HL-60 (cell line): Measurements from ENCODE around the gene CTSL.

Source experiments
- DNase-seq, 2 experiments: peaks; one replicate each; pipeline ENCODE4 v3.0.0-alpha.2; 2010 to 2020; ENCODE audit warnings: low read depth in 1 of 2, low spot score in 1 of 2
- H3K27ac ChIP-seq: fragments of 250-450 bp; sonication (Bioruptor Pico); replicated peaks from 2 replicates; pipeline ENCODE4 v1.5.1; 2020; ENCODE audit warnings: mild to moderate bottlenecking, moderate library complexity
- H3K27me3 ChIP-seq: fragments of 250-450 bp; sonication (Bioruptor Pico); 2 replicates; pipeline ENCODE4 v1.5.1; 2021; ENCODE audit warnings: mild to moderate bottlenecking, moderate library complexity; ENCODE audit not compliant: insufficient read depth, poor library complexity, severe bottlenecking
- H3K4me3 ChIP-seq: replicated peaks from 2 replicates; pipeline ENCODE4 v1.5.1; 2011; ENCODE audit warnings: mild to moderate bottlenecking, control low read depth, low read length; ENCODE audit not compliant: insufficient read depth
- CTCF ChIP-seq: IDR thresholded peaks from one replicate; pipeline ENCODE4 v1.5.1; 2011; ENCODE audit warnings: low read length, control low read depth, inconsistent platforms; ENCODE audit not compliant: insufficient read depth
- GABPA ChIP-seq: IDR thresholded peaks from 2 replicates; pipeline ENCODE4 v1.6.1; 2012; ENCODE audit warnings: low read depth
- POLR2AphosphoS5 ChIP-seq: IDR thresholded peaks from 2 replicates; pipeline ENCODE4 v1.6.1; 2012; ENCODE audit warnings: low read depth
- SPI1 ChIP-seq: IDR thresholded peaks from 2 replicates; pipeline ENCODE4 v1.6.1; 2012; ENCODE audit warnings: low read depth, mild to moderate bottlenecking, borderline replicate concordance
- TF ChIP-seq, protein P1 (sequence below): IDR thresholded peaks from 2 replicates; pipeline ENCODE4 v1.6.1; 2012; ENCODE audit warnings: low read depth; ENCODE audit not compliant: insufficient replicate concordance

Gene CTSL

GRCh38 chr9:87714819-87715218 is 11.1 kb upstream of the CTSL start:
- Histone ChIP-seq H3K4me3 (no peak overlapping the region), H3K27ac (no peak overlapping the region), H3K27me3 (no peaks in the 10 kb centered on the region)
- DNase-seq: peak; percentile 39 to 49
- no peak for TF ChIP-seq GABPA
- TF ChIP-seq, protein P1, sequence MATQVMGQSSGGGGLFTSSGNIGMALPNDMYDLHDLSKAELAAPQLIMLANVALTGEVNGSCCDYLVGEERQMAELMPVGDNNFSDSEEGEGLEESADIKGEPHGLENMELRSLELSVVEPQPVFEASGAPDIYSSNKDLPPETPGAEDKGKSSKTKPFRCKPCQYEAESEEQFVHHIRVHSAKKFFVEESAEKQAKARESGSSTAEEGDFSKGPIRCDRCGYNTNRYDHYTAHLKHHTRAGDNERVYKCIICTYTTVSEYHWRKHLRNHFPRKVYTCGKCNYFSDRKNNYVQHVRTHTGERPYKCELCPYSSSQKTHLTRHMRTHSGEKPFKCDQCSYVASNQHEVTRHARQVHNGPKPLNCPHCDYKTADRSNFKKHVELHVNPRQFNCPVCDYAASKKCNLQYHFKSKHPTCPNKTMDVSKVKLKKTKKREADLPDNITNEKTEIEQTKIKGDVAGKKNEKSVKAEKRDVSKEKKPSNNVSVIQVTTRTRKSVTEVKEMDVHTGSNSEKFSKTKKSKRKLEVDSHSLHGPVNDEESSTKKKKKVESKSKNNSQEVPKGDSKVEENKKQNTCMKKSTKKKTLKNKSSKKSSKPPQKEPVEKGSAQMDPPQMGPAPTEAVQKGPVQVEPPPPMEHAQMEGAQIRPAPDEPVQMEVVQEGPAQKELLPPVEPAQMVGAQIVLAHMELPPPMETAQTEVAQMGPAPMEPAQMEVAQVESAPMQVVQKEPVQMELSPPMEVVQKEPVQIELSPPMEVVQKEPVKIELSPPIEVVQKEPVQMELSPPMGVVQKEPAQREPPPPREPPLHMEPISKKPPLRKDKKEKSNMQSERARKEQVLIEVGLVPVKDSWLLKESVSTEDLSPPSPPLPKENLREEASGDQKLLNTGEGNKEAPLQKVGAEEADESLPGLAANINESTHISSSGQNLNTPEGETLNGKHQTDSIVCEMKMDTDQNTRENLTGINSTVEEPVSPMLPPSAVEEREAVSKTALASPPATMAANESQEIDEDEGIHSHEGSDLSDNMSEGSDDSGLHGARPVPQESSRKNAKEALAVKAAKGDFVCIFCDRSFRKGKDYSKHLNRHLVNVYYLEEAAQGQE: no peak
- TF ChIP-seq POLR2AphosphoS5: no peak
- TF ChIP-seq SPI1: no peak
- TF ChIP-seq CTCF: no peak

DNA sequence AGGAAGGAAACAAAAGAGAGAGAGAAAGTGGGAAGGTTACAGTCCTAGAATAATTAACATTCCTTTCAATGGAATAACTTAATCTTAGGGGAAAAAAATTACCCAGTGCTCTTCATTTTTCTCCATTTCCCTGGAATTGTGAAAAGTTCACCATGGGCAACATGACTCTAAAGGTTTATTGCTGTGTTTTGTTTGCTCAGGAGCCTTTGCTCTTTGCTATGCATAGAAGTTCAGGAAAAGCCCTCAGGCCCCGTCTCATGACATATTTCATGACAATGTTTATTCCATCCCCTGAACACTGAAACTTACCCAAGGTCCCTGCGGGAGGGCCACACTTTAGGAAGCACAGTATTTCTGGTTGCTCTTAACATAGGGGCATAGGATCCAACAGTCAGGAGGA is 9.8 kb upstream of the CTSL start:
- no peak for TF ChIP-seq CTCF
- TF ChIP-seq SPI1: no peak
- TF ChIP-seq GABPA: no peak
- TF ChIP-seq, protein P1: no peak
- no peak overlapping the region for H3K4me3 ChIP-seq
- H3K27me3 ChIP-seq: no peaks in the 10 kb centered on the region
- no peak overlapping the region for H3K27ac ChIP-seq
- no peak for DNase-seq

DNA sequence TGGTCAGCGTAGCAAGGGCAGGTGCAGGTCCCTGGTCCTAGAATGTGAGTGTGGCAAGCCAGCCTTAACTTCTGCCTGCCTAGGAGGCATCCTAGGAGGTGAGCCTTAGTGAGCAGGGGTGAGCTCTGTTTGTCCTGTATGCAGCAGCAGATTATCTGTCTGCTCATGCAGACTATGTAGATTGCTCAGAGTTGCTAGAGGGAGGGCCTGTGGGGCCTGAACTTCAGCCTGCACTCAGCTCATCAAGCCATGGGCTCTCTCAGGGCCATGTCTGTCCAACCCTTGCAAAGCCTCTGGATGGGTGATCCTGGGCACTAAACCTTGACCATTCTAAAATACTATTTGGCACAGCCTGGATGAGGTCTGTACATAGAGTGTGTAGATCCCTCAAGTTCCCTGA is 8.5 kb upstream of the CTSL start:
- TF ChIP-seq GABPA: no peak
- TF ChIP-seq SPI1: no peak
- no peak for TF ChIP-seq POLR2AphosphoS5
- no peak for TF ChIP-seq CTCF
- TF ChIP-seq, protein P1: no peak
- Histone ChIP-seq H3K27me3 (no peaks in the 10 kb centered on the region), H3K27ac (no peak overlapping the region), H3K4me3 (no peak overlapping the region)
- DNase-seq: no peak
